Uterus (tissue), 2 donors: ENCODE results near the gene LGR6.

Experiments used
- POLR2A ChIP-seq, 2 donors: fragments of 450-650 bp; IDR thresholded peaks; one replicate each; pipeline ENCODE4 v1.6.1; 2016; ENCODE audit warnings: antibody characterized with exemption in 2 of 2, mild to moderate bottlenecking in 1 of 2, moderate library complexity in 1 of 2
- TF ChIP-seq, protein P1 (sequence below), 4 experiments: fragments of 200-600 bp in 2 of 4; fragments of 450-650 bp in 2 of 4; sonication (generic) in 2 of 4; IDR thresholded peaks; one replicate each; pipeline ENCODE4 v1.5.1; 2016 to 2019; ENCODE audit warnings: antibody characterized with exemption in 4 of 4, mild to moderate bottlenecking in 2 of 4, moderate library complexity in 1 of 4

DNA sequence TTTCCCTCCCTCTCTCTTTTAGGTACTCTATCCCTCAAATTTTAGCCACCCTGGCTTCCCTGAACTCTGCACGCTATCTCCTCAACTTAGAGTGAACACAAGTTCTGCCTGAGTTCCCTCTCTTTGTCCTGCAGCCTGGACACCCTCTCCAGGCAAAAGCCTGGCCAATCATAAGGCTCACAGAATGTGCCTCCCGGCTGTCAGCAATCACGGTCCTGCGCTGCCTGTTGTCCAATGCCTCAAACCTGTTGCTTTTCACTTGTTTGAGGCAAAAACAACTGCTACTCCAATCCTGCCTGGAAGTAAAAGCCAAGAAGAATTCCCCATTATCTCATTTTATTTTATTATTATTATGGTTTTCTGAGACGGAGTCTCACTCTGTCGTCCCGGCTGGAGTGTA lies 66.1 kb downstream of the LGR6 start:
- TF ChIP-seq, protein P1, sequence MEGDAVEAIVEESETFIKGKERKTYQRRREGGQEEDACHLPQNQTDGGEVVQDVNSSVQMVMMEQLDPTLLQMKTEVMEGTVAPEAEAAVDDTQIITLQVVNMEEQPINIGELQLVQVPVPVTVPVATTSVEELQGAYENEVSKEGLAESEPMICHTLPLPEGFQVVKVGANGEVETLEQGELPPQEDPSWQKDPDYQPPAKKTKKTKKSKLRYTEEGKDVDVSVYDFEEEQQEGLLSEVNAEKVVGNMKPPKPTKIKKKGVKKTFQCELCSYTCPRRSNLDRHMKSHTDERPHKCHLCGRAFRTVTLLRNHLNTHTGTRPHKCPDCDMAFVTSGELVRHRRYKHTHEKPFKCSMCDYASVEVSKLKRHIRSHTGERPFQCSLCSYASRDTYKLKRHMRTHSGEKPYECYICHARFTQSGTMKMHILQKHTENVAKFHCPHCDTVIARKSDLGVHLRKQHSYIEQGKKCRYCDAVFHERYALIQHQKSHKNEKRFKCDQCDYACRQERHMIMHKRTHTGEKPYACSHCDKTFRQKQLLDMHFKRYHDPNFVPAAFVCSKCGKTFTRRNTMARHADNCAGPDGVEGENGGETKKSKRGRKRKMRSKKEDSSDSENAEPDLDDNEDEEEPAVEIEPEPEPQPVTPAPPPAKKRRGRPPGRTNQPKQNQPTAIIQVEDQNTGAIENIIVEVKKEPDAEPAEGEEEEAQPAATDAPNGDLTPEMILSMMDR (IDR thresholded peaks at IDR 0.05): no peak
- no peak for TF ChIP-seq POLR2A (IDR thresholded peaks at IDR 0.05)
